GM18505 (cell line): ENCODE results near the gene IFNA16.
"Not testable (repeated sequence)": the region's sequence is repeated elsewhere in the genome, so short reads cannot be mapped to it uniquely, and the experiment has no call there.

Source experiments
- ATAC-seq: cut with Tn5 transposase; IDR thresholded peaks from one replicate; pipeline ENCODE4 v1.9.1; 2021; ENCODE audit not compliant: unreplicated experiment
- POLR2A ChIP-seq: IDR thresholded peaks from 4 replicates; pipeline ENCODE4 v1.6.1; 2011; ENCODE audit warnings: borderline replicate concordance; ENCODE audit not compliant: insufficient read depth, insufficient read length; ENCODE audit errors: extremely low read depth

IFNA16 gene

GRCh38 chr9:21210311-21210710 lies 6.8 kb downstream of the IFNA16 start:
- no peak for TF ChIP-seq POLR2A
- ATAC-seq: no peak

- not testable (repeated sequence) for ATAC-seq
Measured at GRCh38 chr9:21207043-21207442, 10.1 kb downstream of the IFNA16 start, which contains the start of gene IFNA10. Gene IFNA10, minus strand, starts transcription at chr9:21207143. Its CDS starts 46 bp downstream, at chr9:21207097.

- ATAC-seq: no peak
- no peak for TF ChIP-seq POLR2A
Measured at GRCh38 chr9:21205204-21205603, 11.9 kb downstream of the IFNA16 start.

- not testable (repeated sequence) for ATAC-seq
Measured at GRCh38 chr9:21202105-21202504, 15.0 kb downstream of the IFNA16 start, which contains the start of gene IFNA7. Gene IFNA7, minus strand, starts transcription at chr9:21202205. Its CDS starts 40 bp downstream, at chr9:21202165.

GRCh38 chr9:21194867-21195776 lies 22.0 kb downstream of the IFNA16 start:
- peak; percentile 95 for ATAC-seq

- ATAC-seq: not testable (repeated sequence)
Measured at GRCh38 chr9:21187487-21187886, 29.6 kb downstream of the IFNA16 start, which contains the start of gene IFNA4. Gene IFNA4, minus strand, starts transcription at chr9:21187587. Its CDS starts 56 bp downstream, at chr9:21187531.

- ATAC-seq: peak; percentile 94
Measured at GRCh38 chr9:21182810-21183736, 34.0 kb downstream of the IFNA16 start.

- no peak for TF ChIP-seq POLR2A
- ATAC-seq: no peak
Measured at GRCh38 chr9:21174671-21175070, 42.4 kb downstream of the IFNA16 start.

- no peak for TF ChIP-seq POLR2A
- ATAC-seq: no peak
Measured at GRCh38 chr9:21172156-21172555, 45.0 kb downstream of the IFNA16 start.

GRCh38 chr9:21171351-21171750 lies 45.8 kb downstream of the IFNA16 start:
- TF ChIP-seq POLR2A: no peak
- no peak for ATAC-seq

GRCh38 chr9:21166560-21166959 lies 50.6 kb downstream of the IFNA16 start, which contains the start of gene IFNA21:
Gene IFNA21, minus strand, starts transcription at chr9:21166660. Its CDS starts 48 bp downstream, at chr9:21166612.
- not testable (repeated sequence) for ATAC-seq
